Cardiac fibroblast (primary cell): Measurements from ENCODE around the gene CPE.

Source experiments
- DNase-seq, 2 donors: peaks; one replicate each; pipeline versions ENCODE4 v3.0.0 to v3.0.0-alpha.2; 2010; ENCODE audit warnings: low read depth in 2 of 2
- H3K4me3 ChIP-seq, 2 donors: replicated peaks in 1 of 2; 1 replicate in 1 of 2; 2 replicates in 1 of 2; pipeline ENCODE4 v1.5.1; 2011; ENCODE audit warnings: low read depth in 2 of 2, low read length in 2 of 2, mild to moderate bottlenecking in 2 of 2, moderate library complexity in 1 of 2
- CTCF ChIP-seq: IDR thresholded peaks from one replicate; pipeline ENCODE4 v1.5.1; 2011; ENCODE audit warnings: low read depth, mild to moderate bottlenecking, low read length, inconsistent platforms

Gene CPE

DNA sequence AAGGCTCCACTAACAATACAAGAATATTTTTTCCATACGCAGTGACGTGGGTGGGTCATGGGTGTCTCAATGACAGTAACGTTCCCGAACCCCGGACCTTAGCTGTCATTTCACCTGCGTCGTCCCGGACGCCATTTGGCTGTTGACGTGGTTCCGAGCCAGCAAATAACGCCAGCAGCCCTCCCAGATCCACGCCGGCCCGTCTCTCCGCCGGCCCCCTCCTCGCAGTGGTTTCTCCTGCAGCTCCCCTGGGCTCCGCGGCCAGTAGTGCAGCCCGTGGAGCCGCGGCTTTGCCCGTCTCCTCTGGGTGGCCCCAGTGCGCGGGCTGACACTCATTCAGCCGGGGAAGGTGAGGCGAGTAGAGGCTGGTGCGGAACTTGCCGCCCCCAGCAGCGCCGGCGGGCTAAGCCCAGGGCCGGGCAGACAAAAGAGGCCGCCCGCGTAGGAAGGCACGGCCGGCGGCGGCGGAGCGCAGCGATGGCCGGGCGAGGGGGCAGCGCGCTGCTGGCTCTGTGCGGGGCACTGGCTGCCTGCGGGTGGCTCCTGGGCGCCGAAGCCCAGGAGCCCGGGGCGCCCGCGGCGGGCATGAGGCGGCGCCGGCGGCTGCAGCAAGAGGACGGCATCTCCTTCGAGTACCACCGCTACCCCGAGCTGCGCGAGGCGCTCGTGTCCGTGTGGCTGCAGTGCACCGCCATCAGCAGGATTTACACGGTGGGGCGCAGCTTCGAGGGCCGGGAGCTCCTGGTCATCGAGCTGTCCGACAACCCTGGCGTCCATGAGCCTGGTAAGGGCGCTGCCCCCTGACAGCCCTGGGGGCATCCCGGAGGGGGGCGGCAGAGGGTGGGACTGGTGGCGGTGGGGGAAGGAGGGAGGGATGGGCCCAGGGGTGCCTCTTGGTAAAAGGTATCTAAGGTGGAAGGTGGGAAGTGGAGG, at the start of gene CPE:
CPE (plus strand) TSS at position 264 of the 933 bp plus-strand sequence; CDS start at position 478, 214 bp downstream.
- H3K4me3 ChIP-seq, result peak within 1 kb of the TSS; percentile 54 to 57
- DNase-seq, result peak; percentile 54 to 79
- peak; percentile 56 for TF ChIP-seq CTCF

- DNase-seq, result no peak
- TF ChIP-seq CTCF, result no peak
- peak overlapping the region; percentile 11 to 93 for H3K4me3 ChIP-seq
These were observed 48.7 kb upstream of the CPE start for GRCh38 chr4:165330071-165330470.

GRCh38 chr4:165330666-165331065, 48.1 kb upstream of the CPE start:
- no peak for DNase-seq
- peak overlapping the region in 1 of 2 donors; percentile 93 for H3K4me3 ChIP-seq
- no peak for TF ChIP-seq CTCF

DNA sequence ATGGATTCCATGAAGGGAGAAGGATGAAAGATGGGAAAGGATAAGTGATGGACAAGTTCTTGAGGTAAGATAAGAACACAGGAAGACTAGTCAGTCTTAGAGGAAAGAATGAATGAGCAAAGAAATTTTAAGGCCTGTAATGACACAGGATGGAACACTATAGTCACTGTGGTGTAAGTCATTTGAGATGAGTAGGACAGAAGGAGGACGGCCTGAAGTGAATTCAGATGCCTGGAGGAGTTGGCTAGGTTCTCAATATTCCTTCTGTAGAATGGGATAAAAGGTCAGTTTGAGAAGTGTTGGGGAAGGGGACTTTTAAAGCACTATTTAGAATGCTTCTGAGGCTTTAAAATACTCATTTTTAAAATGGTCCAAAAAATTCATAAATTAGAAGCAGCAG, 47.4 kb upstream of the CPE start:
- peak overlapping the region in 1 of 2 donors; percentile 93 for H3K4me3 ChIP-seq
- DNase-seq, result no peak
- no peak for TF ChIP-seq CTCF

DNA sequence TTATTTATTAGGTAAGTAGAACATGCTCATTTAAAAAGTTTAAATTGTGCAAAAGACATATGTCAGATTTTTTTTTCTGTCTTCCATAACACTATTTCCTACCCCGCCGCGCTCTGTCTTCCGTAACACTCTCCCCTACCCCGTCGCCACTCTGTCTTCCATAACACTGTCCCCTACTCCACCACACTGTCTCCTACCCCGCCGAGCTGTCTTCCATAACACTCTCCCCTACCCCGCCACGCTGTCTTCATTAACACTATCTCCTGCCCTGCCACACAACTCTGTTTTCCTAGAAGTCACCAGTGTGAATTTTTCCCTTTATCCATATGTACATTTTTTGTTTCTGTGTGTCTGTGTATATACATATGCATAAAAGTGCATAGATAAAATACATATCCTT, 47.0 kb upstream of the CPE start:
- H3K4me3 ChIP-seq, result peak overlapping the region; percentile 3 to 93
- DNase-seq, result no peak
- TF ChIP-seq CTCF, result no peak

- H3K4me3 ChIP-seq, result peak overlapping the region in 1 of 2 donors; percentile 22
- TF ChIP-seq CTCF, result no peak
- DNase-seq, result no peak
These were observed 46.3 kb upstream of the CPE start for GRCh38 chr4:165332502-165332901.
